Heart right ventricle (tissue), 16 donors: ENCODE results near the gene NEU2. TPM values are rescaled to one million over a fixed set of nuclear protein-coding genes. Genes with fewer than 3 reads are reported as not detected.

Experiments
- ATAC-seq, 8 donors: fragments of 200-7000 bp; cut with Tn5 transposase; one replicate each; pipeline ENCODE4 v1.9.1; 2020; ENCODE audit warnings: mild to moderate bottlenecking in 8 of 8, moderate library complexity in 8 of 8, moderate number of reproducible peaks in 1 of 8
- DNase-seq, 2 donors: peaks; one replicate each; pipeline ENCODE4 v3.0.0-alpha.2; 2020
- H3K27ac ChIP-seq, 10 donors: fragments of 200-600 bp; sonication (generic) in 2 of 10; one replicate each; pipeline versions ENCODE4 v1.5.0 to v1.8.0; 2020 to 2022; ENCODE audit warnings: mild to moderate bottlenecking in 3 of 10
- H3K27me3 ChIP-seq, 7 donors: fragments of 200-600 bp; one replicate each; pipeline ENCODE4 v1.8.0; 2021 to 2022; ENCODE audit warnings: mild to moderate bottlenecking in 2 of 7
- H3K36me3 ChIP-seq, 9 donors: fragments of 200-600 bp; sonication (generic) in 1 of 9; one replicate each; pipeline versions ENCODE4 v1.5.0 to v1.8.0; 2020 to 2022; ENCODE audit warnings: mild to moderate bottlenecking in 2 of 9
- H3K4me1 ChIP-seq, 9 donors: fragments of 200-600 bp; sonication (generic) in 1 of 9; one replicate each; pipeline versions ENCODE4 v1.5.0 to v1.8.0; 2020 to 2022; ENCODE audit warnings: mild to moderate bottlenecking in 4 of 9
- H3K4me3 ChIP-seq, 10 donors: fragments of 200-600 bp; sonication (generic) in 2 of 10; one replicate each; pipeline versions ENCODE4 v1.5.0 to v1.8.0; 2020 to 2022; ENCODE audit warnings: mild to moderate bottlenecking in 7 of 10, moderate library complexity in 2 of 10
- H3K9me3 ChIP-seq, 11 donors: fragments of 200-600 bp in 10 of 11; sonication (generic) in 2 of 11; one replicate each; pipeline versions ENCODE4 v1.5.0 to v1.8.0; 2013 to 2022; ENCODE audit warnings: mild to moderate bottlenecking in 2 of 11, control low read depth in 1 of 11, moderate library complexity in 1 of 11
- WGBS, 2 donors: extraction: QIAGEN DNeasy Blood & Tissue Kit; methylation state at CpG; one replicate each; pipeline ENCODE4 v1.1.7; 2013; ENCODE audit warnings: inconsistent platforms in 1 of 2; 5-methylcytosine and 5-hydroxymethylcytosine counted together
- intact Hi-C, 10 donors: fragments of 100-400 bp; cut with DNase I; formaldehyde crosslinking; loops; one replicate each; pipeline versions ENCODE4 v1.11.1 to v1.14.2; 2022
- polyA plus RNA-seq, 2 donors: library from polyadenylated mRNA; stranded (reverse); fragments of 200-250 nt; gene quantifications; one replicate each; pipeline ENCODE4 v1.2.3, GENCODE V29; 2013
- total RNA-seq, 10 donors: library from RNA; stranded (reverse); fragmentation: NEBNext Ultra II Directional in 3 of 10; extraction: Animal tissue kit (Norgen Biotek cat#: 25700) in 3 of 10; gene quantifications; one replicate each; pipeline versions ENCODE4 v1.2.1 to v1.2.4, GENCODE V29; 2021 to 2023
- TF ChIP-seq, protein P1 (sequence below), 9 donors: fragments of 200-600 bp; sonication (generic) in 2 of 9; IDR thresholded peaks; one replicate each; pipeline versions ENCODE4 v1.5.0 to v1.8.0; 2021 to 2022; ENCODE audit warnings: antibody characterized with exemption in 9 of 9, mild to moderate bottlenecking in 5 of 9, moderate library complexity in 1 of 9
- donor health status: Arrhythmogenic right ventricular cardiomyopathy.
- donor health status: ischemic (EF 13 %, LVEDD 7.1; RV severe dilation, severe dysfunction).
- donor health status: healthy with polysubstance abuse.
- donor health status: DM: no; HTN: yes; CAD: no.
- donor health status: DM: no; HTN: no; CAD: no.
- donor health status: ischemic (EF 25% LVEDD 6.9; RV normal size, moderate dysfunction).
- donor health status: ischemic (EF 25% LVEDD 5.7; RV mildly dilated, moderate dysfunction).
- donor health status: healthy.
- donor health status: DM: yes; HTN: yes; CAD: no.
- donor health status: Ischemic cardiomyopathy.
- donor health status: ischemic (EF 35%, LVEDD 5.7; RV mildly dilated, moderate dysfunction).
- donor health status: nonischemic (EF 11% LVEDD 7.7; RV severe dilation, severe dysfunction).
- donor health status: DM: yes; HTN: yes; CAD: no.
- donor health status: PGD.
- donor health status: ischemic (EF 29% LVEDD 5.4; RV normal size, mild dysfunction).
- donor health status: nonischemic (EF 23%, LVEDD 6.1; RV moderate dilation, normal function).

Gene NEU2
- total and polyA plus RNA-seq, 12 donors, result not detected

GRCh38 chr2:233065954-233066470, 33.5 kb downstream of the NEU2 start:
- WGBS, 2 donors, result 85 to 96% methylated on average over 9 of the region's 9 CpGs
- Histone ChIP-seq H3K4me3 (no peak overlapping the region), H3K4me1 (peaks cover 11 to 95% (median 31%) of the 10 kb centered on the region in 9 donors), H3K36me3 (peaks cover 0 to 27% (median 0%) of the 10 kb centered on the region in 9 donors), H3K27me3 (no peaks in the 10 kb centered on the region), H3K27ac (no peak overlapping the region), H3K9me3 (peaks cover 0 to 2% (median 0%) of the 10 kb centered on the region in 11 donors)
- ATAC-seq (no peak), DNase-seq (no peak)
- TF ChIP-seq, protein P1, sequence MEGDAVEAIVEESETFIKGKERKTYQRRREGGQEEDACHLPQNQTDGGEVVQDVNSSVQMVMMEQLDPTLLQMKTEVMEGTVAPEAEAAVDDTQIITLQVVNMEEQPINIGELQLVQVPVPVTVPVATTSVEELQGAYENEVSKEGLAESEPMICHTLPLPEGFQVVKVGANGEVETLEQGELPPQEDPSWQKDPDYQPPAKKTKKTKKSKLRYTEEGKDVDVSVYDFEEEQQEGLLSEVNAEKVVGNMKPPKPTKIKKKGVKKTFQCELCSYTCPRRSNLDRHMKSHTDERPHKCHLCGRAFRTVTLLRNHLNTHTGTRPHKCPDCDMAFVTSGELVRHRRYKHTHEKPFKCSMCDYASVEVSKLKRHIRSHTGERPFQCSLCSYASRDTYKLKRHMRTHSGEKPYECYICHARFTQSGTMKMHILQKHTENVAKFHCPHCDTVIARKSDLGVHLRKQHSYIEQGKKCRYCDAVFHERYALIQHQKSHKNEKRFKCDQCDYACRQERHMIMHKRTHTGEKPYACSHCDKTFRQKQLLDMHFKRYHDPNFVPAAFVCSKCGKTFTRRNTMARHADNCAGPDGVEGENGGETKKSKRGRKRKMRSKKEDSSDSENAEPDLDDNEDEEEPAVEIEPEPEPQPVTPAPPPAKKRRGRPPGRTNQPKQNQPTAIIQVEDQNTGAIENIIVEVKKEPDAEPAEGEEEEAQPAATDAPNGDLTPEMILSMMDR (IDR thresholded peaks at IDR 0.05), result no peak
- intact Hi-C loops, result no loop called here

DNA sequence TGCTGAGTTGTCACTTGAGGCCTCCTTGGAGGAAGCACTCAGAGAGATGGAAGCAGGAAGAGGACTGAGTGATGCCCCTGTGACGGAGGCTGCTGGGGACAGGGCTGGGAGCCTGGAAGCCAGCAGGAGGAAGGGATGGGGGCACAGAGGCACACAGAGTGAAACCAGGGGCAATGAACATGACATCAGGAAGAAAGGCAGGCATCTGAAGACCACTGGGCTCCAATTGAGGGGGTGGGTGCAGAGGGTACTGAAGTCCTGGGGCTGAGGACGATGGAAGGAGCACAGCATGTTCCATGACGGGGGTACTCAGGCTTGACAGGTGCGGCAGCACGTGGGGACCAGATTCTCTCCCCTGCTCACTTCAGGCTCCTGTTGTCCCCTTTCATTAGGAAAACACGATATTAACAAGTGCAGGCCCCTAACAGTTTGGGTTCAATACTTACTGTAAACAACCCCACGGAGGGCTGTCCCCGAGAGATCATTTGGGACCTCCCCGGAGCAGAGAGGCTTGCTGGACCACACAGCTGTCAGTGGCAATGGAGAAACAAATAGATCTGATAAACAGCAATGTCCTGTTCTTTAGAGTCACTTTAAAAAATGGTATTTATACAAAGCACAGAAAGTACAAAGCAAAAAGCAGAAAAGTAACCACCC, 36.4 kb downstream of the NEU2 start:
- Histone ChIP-seq H3K27me3 (no peaks in the 10 kb centered on the region), H3K27ac (no peak overlapping the region), H3K9me3 (peaks cover 0 to 20% (median 0%) of the 10 kb centered on the region in 11 donors), H3K36me3 (peaks cover 0 to 47% (median 0%) of the 10 kb centered on the region in 9 donors), H3K4me1 (peaks cover 0 to 83% (median 5%) of the 10 kb centered on the region in 9 donors), H3K4me3 (no peak overlapping the region)
- DNase-seq (no peak), ATAC-seq (peak in 1 of 8 donors; percentile 32)
- intact Hi-C loops, result no loop called here
- WGBS, 2 donors, result 62 to 65% methylated on average over 9 of the region's 9 CpGs
- TF ChIP-seq, protein P1 (IDR thresholded peaks at IDR 0.05), result no peak

GRCh38 chr2:233072838-233073237, 40.4 kb downstream of the NEU2 start:
- no peak overlapping the region for H3K4me3 ChIP-seq
- H3K27ac ChIP-seq, result no peak overlapping the region
- TF ChIP-seq, protein P1 (IDR thresholded peaks at IDR 0.05), result no peak
- H3K9me3 ChIP-seq, result peaks cover 0 to 20% (median 0%) of the 10 kb centered on the region in 11 donors
- peaks cover 0 to 36% (median 0%) of the 10 kb centered on the region in 9 donors for H3K36me3 ChIP-seq
- no peak for DNase-seq
- intact Hi-C loops, result no loop called here
- WGBS, 2 donors, result 75 to 85% methylated on average over 4 of the region's 4 CpGs
- no peak for ATAC-seq
- H3K27me3 ChIP-seq, result peaks cover 0 to 16% (median 0%) of the 10 kb centered on the region in 7 donors
- peaks cover 0 to 84% (median 21%) of the 10 kb centered on the region in 9 donors for H3K4me1 ChIP-seq

- Histone ChIP-seq H3K4me1 (peaks cover 0 to 84% (median 26%) of the 10 kb centered on the region in 9 donors), H3K27me3 (peaks cover 0 to 19% (median 0%) of the 10 kb centered on the region in 7 donors), H3K36me3 (peaks cover 0 to 32% (median 0%) of the 10 kb centered on the region in 9 donors), H3K27ac (no peak overlapping the region), H3K4me3 (no peak overlapping the region), H3K9me3 (peaks cover 0 to 20% (median 0%) of the 10 kb centered on the region in 11 donors)
- DNase-seq (no peak), ATAC-seq (no peak)
- WGBS, 2 donors, result 63 to 71% methylated on average over 7 of the region's 7 CpGs
- intact Hi-C loops, result no loop called here
- TF ChIP-seq, protein P1 (IDR thresholded peaks at IDR 0.05), result no peak
Measured at GRCh38 chr2:233074106-233074505, 41.6 kb downstream of the NEU2 start.
